Spleen (tissue), 7 donors: Measurements from ENCODE around the gene RIPOR2.

Experiments used
- CTCF ChIP-seq, 11 experiments: fragments of 200-600 bp in 7 of 11; fragments of 450-650 bp in 4 of 11; sonication (generic) in 4 of 11; IDR thresholded peaks in 8 of 11; conservative IDR thresholded peaks in 3 of 11; 1 replicate in 7 of 11; 2 replicates in 4 of 11; pipeline versions ENCODE4 v1.4.0 to v1.8.0; 2016 to 2021; ENCODE audit warnings: antibody characterized with exemption in 11 of 11, inconsistent platforms in 4 of 11, mild to moderate bottlenecking in 1 of 11
- POLR2A ChIP-seq, 3 donors: fragments of 450-650 bp; IDR thresholded peaks; one replicate each; pipeline ENCODE4 v1.5.1; 2017; ENCODE audit warnings: antibody characterized with exemption in 3 of 3, mild to moderate bottlenecking in 1 of 3
- POLR2AphosphoS5 ChIP-seq, 3 donors: sonication (generic); formaldehyde crosslinking; IDR thresholded peaks; one replicate each; pipeline ENCODE4 v1.5.1; 2017; ENCODE audit warnings: antibody characterized with exemption in 3 of 3
- donor health status: DM: no; HTN: no; CAD: no; lungs with moderate emphysema.
- donor health status: DM: no; HTN: no; CAD: no.
- donor health status: DM: no; HTN: no; CAD: no.

GRCh38 chr6:24807584-24807983 is 128.2 kb downstream of the RIPOR2 start:
- no peak for TF ChIP-seq CTCF (IDR thresholded peaks at IDR 0.05 in 8 of 11, conservative IDR thresholded peaks at IDR 0.05 in 3 of 11)
- no peak for TF ChIP-seq POLR2A (IDR thresholded peaks at IDR 0.05)
- TF ChIP-seq POLR2AphosphoS5 (IDR thresholded peaks at IDR 0.05) = no peak
